Esophagus squamous epithelium (tissue), 4 donors: ENCODE data around the gene L3MBTL3.
A peak's percentile ranks its signal among the peaks of the same experiment; 100 is the strongest.

Experiments used
- POLR2A ChIP-seq, 4 donors: fragments of 450-650 bp; IDR thresholded peaks; one replicate each; pipeline ENCODE4 v1.6.1; 2017; ENCODE audit warnings: antibody characterized with exemption in 4 of 4, mild to moderate bottlenecking in 4 of 4, moderate library complexity in 3 of 4
- TF ChIP-seq, protein P1 (sequence below), 6 experiments: fragments of 450-650 bp in 4 of 6; fragments of 200-600 bp in 2 of 6; sonication (generic) in 2 of 6; IDR thresholded peaks; one replicate each; pipeline ENCODE4 v1.5.1; 2016 to 2019; ENCODE audit warnings: antibody characterized with exemption in 6 of 6, mild to moderate bottlenecking in 4 of 6, moderate library complexity in 4 of 6

DNA sequence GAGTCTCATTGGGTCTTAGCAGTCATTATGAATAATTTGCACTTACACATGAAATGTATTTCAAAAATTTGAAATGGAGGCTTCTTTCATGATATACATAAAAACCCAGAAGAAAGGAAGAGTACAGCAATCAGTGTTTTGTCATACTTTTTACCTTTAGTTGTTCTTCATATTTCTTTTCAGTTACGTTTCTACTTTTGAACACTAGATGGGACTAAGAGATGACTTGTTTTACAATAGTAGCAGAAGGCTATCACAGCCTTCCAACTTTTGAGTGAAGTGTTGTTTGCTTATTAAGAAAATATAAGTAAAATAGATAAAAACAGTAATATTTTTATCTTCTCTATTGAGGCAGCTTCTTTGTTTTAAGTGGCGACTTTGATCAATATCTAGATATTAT is 58.1 kb downstream of the L3MBTL3 start:
- TF ChIP-seq, protein P1, sequence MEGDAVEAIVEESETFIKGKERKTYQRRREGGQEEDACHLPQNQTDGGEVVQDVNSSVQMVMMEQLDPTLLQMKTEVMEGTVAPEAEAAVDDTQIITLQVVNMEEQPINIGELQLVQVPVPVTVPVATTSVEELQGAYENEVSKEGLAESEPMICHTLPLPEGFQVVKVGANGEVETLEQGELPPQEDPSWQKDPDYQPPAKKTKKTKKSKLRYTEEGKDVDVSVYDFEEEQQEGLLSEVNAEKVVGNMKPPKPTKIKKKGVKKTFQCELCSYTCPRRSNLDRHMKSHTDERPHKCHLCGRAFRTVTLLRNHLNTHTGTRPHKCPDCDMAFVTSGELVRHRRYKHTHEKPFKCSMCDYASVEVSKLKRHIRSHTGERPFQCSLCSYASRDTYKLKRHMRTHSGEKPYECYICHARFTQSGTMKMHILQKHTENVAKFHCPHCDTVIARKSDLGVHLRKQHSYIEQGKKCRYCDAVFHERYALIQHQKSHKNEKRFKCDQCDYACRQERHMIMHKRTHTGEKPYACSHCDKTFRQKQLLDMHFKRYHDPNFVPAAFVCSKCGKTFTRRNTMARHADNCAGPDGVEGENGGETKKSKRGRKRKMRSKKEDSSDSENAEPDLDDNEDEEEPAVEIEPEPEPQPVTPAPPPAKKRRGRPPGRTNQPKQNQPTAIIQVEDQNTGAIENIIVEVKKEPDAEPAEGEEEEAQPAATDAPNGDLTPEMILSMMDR (IDR thresholded peaks at IDR 0.05), result peak in 1 of 6 experiments; percentile 20
- no peak for TF ChIP-seq POLR2A (IDR thresholded peaks at IDR 0.05)
